ENCODE measurements around the gene SLCO2A1.

SLCO2A1 gene

DNA sequence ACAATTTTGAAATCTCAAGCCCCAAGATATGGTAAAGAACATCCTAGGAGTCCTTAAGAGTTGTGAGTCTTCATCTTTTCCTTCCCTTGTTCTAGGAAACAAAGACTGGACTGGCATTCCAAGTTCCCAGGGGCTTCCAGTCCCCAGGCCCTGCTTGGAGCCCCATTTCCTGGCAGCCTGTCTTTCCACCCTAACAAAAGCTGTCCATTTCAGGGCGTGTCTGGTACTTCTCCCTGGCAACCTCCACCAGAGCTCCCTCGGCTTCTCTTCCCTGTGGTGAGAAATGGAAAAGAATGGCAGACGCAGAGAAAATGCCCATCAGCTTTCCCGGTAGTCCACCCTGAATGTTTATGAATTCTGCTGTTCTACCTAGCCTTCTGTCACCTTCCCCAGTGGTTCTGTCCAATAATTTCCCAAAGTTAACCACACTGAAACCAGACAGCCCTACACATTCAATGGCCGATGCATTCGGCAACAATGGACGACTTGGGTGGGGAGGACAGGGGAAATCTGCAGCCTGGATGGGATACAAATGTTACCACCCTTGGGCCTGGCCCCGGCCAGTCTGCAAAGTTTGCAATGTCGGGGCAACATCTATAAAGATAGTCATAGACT lies 140.9 kb downstream of the SLCO2A1 start:
- CTCF ChIA-PET, result no interaction called here
- Histone ChIP-seq H3K4me3 (ENCODE audit: low read depth, low read length) (no peak overlapping the region), H3K36me3 (ENCODE audit: control insufficient read depth in 2 of 2, insufficient read depth in 1 of 2, low read length in 2 of 2) (no peaks in the 10 kb centered on the region), H3K9me3 (ENCODE audit: control insufficient read depth, insufficient read depth, low read depth, low read length) (no peaks in the 10 kb centered on the region), H3K4me1 (ENCODE audit: control insufficient read depth, insufficient read depth, low read length) (no peaks in the 10 kb centered on the region), H3K27ac (ENCODE audit: extremely low read depth, low read depth, low read length) (no peak overlapping the region)
- TF ChIP-seq ZNF514 (tag by site-specific recombination; IDR thresholded peaks at IDR 0.05) (no peak), ZBTB1 (tag by site-specific recombination; IDR thresholded peaks at IDR 0.05) (no peak), SP3 (tag by site-specific recombination; IDR thresholded peaks at IDR 0.05) (no peak), BCL11B (tag by site-specific recombination; IDR thresholded peaks at IDR 0.05; ENCODE audit: low read depth) (no peak), ZNF433 (tag by site-specific recombination; IDR thresholded peaks at IDR 0.05; ENCODE audit: low read depth) (no peak), ZNF658 (tag by site-specific recombination; IDR thresholded peaks at IDR 0.05) (no peak)
- TF ChIP-seq, protein P1, sequence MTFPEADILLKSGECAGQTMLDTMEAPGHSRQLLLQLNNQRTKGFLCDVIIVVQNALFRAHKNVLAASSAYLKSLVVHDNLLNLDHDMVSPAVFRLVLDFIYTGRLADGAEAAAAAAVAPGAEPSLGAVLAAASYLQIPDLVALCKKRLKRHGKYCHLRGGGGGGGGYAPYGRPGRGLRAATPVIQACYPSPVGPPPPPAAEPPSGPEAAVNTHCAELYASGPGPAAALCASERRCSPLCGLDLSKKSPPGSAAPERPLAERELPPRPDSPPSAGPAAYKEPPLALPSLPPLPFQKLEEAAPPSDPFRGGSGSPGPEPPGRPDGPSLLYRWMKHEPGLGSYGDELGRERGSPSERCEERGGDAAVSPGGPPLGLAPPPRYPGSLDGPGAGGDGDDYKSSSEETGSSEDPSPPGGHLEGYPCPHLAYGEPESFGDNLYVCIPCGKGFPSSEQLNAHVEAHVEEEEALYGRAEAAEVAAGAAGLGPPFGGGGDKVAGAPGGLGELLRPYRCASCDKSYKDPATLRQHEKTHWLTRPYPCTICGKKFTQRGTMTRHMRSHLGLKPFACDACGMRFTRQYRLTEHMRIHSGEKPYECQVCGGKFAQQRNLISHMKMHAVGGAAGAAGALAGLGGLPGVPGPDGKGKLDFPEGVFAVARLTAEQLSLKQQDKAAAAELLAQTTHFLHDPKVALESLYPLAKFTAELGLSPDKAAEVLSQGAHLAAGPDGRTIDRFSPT (tag by site-specific recombination; IDR thresholded peaks at IDR 0.05), result no peak
- POLR2A ChIA-PET, result no interaction called here

DNA sequence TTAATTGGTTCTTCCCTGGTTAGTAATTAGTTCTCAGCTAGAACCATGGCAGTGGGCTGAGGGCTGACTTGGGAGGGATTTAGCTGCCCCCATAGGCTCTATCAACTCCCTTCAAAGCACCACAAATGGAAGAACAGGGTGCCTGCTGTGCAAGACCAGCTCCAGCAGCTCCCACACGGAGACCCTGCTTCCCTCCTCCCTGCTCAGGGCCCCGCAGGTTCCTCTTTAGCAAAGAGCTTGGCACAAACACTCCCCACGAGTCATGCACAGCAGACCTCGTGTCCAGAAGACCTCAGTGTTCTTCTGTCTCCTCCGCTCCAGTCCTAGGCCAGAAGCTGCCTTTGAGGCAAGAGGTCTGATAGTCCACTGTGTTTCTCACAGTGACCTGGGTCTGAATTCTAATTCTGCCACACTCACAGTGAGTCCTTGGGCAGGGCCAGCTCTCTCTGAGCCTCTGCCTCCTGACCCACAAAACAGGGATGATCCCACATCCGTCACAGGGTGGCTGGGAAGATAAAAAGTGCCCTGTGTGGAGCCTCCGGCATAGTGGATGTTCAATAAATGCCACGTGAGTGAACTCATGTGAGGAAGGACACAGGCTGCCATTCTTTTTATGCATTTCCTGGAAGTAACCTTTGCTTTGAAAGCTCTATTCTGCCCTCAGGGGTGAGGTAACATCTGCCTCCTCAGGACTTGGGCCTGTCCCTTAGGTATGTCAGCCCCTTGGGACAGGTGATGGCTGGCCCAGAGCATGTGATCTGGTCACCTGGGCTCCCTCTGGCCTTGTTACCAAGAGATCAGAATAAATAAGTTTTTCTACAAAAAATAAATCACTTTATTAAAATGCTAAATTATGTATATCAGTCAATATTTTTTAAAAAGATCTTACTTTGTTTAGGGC lies 141.7 kb downstream of the SLCO2A1 start:
- Histone ChIP-seq H3K27ac (ENCODE audit: extremely low read depth, low read depth, low read length) (no peak overlapping the region), H3K36me3 (ENCODE audit: control insufficient read depth in 2 of 2, insufficient read depth in 1 of 2, low read length in 2 of 2) (no peaks in the 10 kb centered on the region), H3K4me3 (ENCODE audit: low read depth, low read length) (no peak overlapping the region), H3K9me3 (ENCODE audit: control insufficient read depth, insufficient read depth, low read depth, low read length) (no peaks in the 10 kb centered on the region), H3K4me1 (ENCODE audit: control insufficient read depth, insufficient read depth, low read length) (no peaks in the 10 kb centered on the region)
- ChIA-PET POLR2A (no interaction called here), CTCF (no interaction called here)
- TF ChIP-seq ZIC2 (tag by site-specific recombination; IDR thresholded peaks at IDR 0.05) (peak; percentile 29; the same call in 1 of the 2 replicates), OVOL3 (tag by site-specific recombination; IDR thresholded peaks at IDR 0.05) (no peak)

DNA sequence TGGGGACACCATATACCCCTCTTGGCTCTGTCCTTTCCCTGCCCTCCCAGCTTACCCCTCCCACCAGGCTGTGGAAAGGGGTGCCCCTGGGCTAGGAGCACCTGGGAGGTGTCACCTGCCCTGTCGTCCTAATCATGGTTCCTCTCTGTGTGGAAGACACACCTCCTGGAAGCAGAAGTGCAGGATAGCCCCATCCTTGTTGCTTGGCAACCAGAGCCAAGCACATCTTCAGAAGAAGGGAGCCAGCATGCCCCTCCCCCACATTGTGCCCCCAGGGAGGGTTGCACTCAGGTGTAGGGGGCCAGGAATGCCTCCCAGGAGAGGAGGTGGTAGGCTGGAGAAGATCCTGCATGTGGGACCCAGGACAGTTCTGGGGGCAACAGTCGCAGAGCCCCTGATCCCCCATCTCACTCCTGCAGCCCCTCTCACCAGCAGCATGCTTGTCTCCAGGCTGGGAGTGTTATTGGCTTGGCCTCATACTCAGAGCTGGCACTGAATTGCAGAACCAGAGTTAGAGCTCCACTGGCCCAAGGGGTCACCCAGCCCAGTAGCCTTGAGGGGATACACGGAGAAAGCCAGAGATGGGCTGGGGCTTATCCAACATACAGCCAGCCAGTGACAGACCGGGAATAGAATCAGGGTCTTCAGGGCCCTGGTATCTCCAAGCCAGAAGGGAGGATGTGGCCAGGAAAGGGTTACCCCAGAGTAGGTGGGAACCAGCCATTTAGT lies 142.5 kb downstream of the SLCO2A1 start:
- H3K36me3 ChIP-seq (ENCODE audit: control insufficient read depth in 2 of 2, insufficient read depth in 1 of 2, low read length in 2 of 2), result peaks cover 0 to 2% of the 10 kb centered on the region in 2 experiments; a peak in 1 of 3 replicates
- H3K9me3 ChIP-seq (ENCODE audit: control insufficient read depth, insufficient read depth, low read depth, low read length), result no peaks in the 10 kb centered on the region
- POLR2A ChIA-PET, result no interaction called here
- CTCF ChIA-PET, result no interaction called here
- TF ChIP-seq HOXC10 (CRISPR knock-in tag; IDR thresholded peaks at IDR 0.05) (no peak), SALL2 (tag by site-specific recombination; IDR thresholded peaks at IDR 0.05; ENCODE audit: borderline replicate concordance) (no peak), ZNF423 (tag by site-specific recombination; IDR thresholded peaks at IDR 0.05) (no peak), ZNF639 (tag by site-specific recombination; IDR thresholded peaks at IDR 0.05) (no peak), ZNF677 (tag by site-specific recombination; IDR thresholded peaks at IDR 0.05) (no peak), RBAK (tag by site-specific recombination; IDR thresholded peaks at IDR 0.05) (no peak), AEBP2 (tag by site-specific recombination; IDR thresholded peaks at IDR 0.05; ENCODE audit: borderline replicate concordance) (no peak), ZNF239 (tag by site-specific recombination; IDR thresholded peaks at IDR 0.05) (no peak), ZNF692 (tag by site-specific recombination; IDR thresholded peaks at IDR 0.05) (no peak), ZIC2 (tag by site-specific recombination; IDR thresholded peaks at IDR 0.05) (no peak)
- no peak overlapping the region for H3K27ac ChIP-seq (ENCODE audit: extremely low read depth, low read depth, low read length)
- no peaks in the 10 kb centered on the region for H3K4me1 ChIP-seq (ENCODE audit: control insufficient read depth, insufficient read depth, low read length)
- H3K4me3 ChIP-seq (ENCODE audit: low read depth, low read length), result no peak overlapping the region
